Medulla oblongata (tissue), 1 donor: Measurements from ENCODE around the gene RBM17.
"Not testable (repeated sequence)": the region's sequence is repeated elsewhere in the genome, so short reads cannot be mapped to it uniquely, and the experiment has no call there.

ENCODE experiments used
- DNase-seq: peaks from one replicate; pipeline ENCODE4 v3.0.0-alpha.2; 2015; ENCODE audit errors: extremely low spot score

RBM17 gene

DNA sequence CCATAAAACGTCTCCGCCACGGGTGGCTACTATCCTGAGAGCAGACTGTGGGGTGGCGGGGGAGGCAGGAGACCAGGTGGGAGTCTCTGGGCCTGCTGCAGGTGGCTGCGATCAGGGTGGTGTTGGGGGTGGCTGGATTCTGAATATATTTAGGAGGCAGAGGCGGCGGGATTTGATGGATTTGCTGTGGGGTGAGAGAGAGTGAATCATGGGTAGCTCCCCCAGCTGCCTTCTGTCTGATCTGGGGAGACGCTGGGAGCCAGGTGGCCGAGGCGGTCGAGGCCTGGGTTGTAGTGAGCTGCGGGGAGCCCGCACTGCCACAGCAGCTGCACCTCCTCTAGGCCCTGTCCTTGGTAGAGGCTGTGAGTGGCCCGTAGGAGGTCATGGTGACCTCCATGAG lies 65.7 kb downstream of the RBM17 start:
- no peak for DNase-seq

DNA sequence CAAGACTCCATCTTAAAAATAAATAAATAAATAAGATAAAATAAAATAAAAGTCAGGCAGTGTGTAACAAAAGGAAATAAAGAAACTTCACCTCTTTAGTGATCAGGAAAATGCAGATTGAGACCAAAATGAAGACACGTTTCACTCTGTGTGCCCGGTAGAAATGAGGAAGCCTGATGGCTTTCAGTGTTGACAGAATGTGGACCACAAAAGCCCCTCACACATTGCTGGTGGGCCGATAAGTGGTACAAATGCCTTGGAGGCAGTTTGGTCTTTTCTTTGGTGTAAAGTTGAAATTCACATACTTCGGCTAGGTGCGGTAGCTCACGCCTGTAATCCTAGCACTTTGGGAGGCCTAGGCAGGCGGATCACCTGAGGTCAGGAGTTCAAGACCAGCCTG lies 69.4 kb downstream of the RBM17 start:
- no peak for DNase-seq

DNA sequence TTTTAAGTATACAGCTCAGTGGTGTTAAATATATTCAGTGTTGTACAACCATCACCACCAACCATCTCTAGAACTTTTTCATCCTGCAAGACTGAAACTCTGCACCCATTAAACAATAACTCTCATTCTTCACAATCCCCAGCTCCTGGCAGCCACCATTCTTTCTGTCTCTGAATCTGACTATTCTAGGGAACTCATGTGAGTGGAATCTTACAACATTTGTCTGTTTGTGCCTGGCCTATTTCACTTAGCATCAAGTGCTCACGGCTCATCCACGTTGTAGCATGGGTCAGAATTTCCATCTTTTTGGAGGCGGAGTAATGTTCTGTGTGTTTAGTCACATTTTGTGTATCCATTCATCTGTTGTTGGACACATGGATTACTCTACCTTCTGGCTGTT lies 73.1 kb downstream of the RBM17 start:
- peak; percentile 80 for DNase-seq

DNA sequence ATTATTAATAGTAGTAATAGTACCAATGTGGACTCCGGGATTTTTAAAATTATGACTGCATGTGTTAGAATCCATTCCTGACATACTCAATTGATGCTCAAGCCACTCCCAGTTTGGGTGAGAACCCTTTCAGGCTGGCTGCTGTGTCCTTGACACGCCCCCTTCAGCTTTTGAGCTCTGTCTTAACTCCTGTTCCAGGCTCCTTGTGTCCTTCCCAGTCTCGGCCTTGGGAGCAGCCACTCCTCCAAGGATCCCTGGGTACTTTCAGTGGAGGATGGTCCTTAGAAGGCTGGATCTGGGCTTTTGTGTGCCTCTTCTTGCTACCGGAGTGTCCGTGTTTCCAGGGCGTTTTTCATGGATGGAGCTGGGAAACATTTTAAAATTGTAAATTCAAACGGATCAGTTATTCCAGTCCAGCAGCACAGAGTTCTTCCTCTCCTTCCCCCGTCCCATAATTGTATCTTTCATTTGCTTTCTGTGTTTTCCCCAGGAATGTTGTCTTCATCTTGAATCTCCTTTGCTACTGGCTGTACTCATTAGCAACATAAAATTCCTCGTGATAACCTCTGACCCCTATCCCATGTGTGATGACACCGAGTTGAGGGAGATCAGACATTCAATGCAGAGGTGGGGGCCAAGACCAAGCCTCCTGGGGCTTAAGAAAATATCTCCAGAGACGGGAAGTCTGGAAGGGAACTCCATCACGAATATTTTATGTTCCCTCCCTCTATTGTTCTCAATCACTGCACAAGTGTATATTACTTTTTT lies 73.9 kb downstream of the RBM17 start:
- DNase-seq = no peak

DNA sequence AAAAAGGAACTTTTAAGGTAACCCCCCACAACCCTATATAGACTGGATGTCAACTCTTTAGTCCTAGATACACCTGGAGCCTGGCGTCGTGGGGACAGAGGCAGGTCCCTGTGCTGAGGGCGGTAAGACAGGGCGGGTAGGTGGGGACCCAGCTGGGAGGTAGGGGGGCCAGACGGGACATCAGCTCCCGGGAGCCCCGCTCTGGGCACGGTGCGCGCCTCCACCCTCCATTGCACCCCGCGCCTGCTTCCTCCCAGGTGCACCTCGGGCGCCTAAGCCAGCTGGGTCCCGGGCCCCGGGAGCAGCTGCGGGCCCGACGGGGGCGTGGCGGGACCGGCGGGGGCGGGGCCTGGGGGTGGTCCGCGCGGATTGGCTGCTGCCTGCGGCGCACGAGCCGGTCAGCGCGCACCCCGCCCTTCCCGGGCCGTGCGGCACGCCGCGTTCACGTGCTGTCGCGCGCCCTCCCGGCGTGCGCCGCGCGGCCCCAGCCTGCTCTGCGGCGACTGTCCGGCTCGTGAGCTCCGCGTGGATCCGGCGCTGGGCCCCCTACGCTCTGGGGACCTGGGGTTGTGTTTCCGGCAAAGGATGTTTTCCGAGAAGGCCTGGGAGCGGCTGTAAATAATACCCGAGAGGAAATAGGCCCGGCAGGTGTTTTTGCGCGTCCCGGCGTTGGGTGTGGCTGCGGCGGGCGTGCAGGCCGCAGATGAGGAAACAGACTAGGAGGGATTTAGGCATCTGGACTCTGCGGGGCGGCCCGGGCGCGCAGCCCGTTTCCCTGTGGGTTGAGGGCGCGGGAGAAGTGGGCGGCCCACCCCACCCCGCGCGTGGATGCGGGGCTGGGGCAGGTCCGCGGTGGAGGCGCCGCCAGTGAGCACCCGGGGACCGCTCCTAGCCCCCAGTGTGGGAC lies 74.8 kb downstream of the RBM17 start:
- peak; percentile 87 for DNase-seq

DNA sequence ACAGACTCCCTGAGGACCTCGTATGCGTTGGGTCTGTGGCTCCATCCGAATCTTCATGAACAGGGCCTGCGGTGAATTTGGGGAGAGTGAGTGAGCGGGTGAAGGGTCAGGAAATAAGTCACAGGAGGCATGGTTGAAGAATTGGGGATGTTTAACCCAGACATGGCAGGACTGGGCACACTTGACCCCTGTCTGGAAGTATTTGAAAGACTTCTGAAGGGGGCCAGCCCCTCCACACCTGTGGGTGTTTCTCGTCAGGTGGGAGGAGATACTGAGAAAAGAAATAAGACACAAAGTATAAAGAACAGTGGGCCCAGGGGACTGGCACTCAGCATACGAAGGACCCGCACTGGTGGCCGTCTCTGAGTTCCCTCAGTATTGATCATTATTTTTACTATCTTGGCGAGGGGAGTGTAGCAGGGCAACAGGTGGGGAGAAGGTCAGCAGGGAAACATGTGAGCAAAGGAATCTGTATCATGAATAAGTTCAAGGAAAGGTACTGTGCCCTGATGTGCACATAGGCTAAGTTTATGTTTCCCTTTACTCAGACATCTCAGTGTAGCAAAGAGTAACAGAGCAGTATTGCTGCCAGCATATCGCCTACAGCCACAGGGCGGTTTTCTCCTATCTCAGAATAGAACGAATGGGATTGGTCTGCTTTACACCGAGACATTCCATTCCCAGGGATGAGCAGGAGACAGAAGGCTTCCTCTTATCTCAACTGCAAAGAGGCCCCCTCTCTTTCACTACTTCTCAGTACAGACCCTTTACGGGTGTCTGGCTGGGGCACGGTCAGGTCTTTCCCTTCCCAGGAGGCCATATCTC lies 75.6 kb downstream of the RBM17 start:
- DNase-seq = no peak

DNA sequence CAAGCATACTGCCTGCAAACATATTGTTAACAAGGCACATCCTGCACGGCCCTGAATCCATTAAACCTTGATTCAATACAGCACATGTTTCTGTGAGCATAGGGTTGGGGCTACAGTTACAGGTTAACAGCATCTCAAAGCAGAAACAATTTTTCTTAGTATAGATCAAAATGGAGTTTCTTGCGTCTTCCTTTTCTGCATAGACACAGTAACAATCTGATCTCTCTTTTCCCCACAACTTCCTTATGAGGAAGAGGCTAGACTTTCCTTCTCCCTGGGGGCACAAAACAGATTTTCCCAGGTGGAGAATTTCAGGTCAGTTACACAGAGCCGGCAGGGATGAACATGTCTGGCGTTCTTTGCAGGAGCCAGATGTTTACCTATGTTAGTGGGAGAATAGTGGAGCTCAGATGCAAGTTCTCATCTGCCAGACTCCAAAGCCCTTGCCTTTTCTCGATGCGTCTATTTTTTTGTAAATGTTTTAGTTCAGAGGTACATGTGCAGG lies 76.4 kb downstream of the RBM17 start:
- no peak for DNase-seq

DNA sequence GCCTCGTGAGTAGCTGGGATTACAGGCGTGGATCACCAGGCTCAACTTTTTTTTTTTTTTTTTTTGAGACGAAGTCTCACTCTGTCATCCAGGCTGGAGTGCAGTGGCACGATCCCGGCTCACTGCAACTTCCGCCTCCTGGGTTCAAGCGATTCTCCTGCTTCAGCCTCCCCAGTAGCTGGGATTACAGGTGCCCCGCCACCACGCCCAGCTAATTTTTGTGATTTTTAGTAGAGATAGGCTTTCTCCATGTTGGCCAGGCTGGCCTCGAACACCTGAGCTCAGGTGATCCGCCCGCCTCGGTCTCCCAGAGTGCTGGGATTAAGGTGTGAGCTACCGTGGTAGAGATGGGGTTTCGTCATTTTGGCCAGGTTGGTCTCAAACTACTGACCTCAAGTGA lies 77.1 kb downstream of the RBM17 start:
- DNase-seq = not testable (repeated sequence)
